GM18511 (cell line): Measurements from ENCODE around the gene ADORA1.

ENCODE experiments used
- ATAC-seq: cut with Tn5 transposase; IDR thresholded peaks from one replicate; pipeline ENCODE4 v1.9.1; 2021; ENCODE audit warnings: mild to moderate bottlenecking, moderate library complexity; ENCODE audit not compliant: unreplicated experiment

Gene ADORA1

DNA sequence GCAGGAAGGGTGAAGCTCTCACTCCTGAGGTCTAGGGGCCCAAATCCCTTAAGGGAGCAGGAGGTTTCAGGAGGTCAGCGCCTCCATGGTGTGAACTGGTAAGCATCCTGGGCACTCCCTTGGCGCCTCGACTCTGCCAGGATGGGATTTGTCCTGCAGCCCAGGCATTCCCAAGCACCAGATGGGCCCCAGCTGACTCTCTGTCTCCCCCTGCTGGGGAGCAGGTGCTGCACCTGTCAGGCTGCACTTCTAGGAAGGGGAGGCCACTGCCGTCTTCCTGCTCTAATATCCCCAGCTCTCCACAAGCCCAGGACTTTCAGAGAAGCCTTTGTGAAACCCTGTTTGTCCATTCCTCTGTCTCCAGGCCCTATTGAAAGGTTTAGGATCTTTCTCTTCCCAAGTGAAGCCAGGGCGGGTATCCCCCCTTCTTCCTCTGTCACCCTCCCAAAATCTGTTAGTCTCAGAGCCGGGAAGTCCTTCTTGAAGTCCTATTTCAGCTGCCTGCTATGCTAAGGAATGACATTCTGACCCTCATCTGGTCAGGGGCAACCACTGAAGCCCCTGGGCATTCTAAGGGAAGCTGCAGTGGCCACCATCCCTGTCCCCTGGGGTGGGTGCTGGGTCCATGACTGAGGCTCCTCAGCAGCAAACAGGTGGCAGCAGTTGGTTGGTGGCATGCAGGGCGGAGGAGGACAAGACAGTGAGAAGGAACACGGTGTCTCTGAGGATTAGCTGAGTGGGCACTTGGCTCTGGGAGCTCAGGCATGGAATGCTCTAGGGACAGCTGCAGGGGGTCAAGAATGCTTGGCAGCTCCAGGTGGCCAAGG, 44.9 kb downstream of the ADORA1 start:
- no peak for ATAC-seq

DNA sequence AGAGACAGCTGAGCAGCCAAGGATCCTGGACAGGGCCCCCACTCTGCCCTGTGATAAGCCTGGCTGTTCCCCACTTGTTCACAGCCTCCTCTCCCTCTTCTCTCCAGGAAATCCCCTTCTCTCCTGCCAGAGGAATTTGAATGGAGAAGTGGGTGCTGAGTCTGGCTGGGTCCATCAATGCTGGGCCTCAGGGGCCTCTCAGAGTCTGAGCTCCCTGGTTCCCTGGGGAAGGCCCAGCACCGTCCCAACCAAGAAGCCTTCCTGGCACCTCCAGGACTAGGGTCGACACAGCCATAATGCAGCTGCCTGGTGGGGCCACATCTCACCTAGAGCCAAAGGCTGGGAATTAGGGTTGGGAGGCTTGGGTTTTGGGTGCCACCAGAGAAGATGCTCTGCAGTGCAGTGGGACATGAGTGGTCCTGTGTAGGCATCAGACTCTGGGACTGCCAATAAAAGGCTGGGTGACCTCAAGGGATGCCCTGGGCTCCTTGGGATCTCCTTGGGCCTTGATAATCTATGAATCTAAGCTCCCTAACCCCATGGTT, 45.6 kb downstream of the ADORA1 start:
- peak; percentile 12 for ATAC-seq

DNA sequence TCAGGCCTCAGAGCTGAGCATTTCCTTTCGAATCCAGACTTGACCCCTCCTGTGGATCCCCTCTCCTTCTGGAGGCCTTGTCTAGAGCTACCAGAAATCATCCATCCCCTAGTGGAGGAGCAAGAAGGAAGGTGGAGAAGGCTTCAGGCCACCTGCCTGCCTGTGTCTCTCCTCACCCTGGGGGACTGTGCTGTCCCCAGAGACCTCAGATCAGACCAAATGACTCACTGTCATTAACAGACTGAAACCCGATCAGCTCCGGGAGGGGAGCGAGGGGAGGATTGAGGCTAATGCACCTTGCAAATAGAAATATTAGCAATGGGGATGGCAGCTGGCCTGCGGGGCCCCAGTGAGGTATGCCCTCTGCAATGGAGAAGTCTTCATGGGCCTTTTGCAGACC, 46.0 kb downstream of the ADORA1 start:
- ATAC-seq = peak; percentile 95

DNA sequence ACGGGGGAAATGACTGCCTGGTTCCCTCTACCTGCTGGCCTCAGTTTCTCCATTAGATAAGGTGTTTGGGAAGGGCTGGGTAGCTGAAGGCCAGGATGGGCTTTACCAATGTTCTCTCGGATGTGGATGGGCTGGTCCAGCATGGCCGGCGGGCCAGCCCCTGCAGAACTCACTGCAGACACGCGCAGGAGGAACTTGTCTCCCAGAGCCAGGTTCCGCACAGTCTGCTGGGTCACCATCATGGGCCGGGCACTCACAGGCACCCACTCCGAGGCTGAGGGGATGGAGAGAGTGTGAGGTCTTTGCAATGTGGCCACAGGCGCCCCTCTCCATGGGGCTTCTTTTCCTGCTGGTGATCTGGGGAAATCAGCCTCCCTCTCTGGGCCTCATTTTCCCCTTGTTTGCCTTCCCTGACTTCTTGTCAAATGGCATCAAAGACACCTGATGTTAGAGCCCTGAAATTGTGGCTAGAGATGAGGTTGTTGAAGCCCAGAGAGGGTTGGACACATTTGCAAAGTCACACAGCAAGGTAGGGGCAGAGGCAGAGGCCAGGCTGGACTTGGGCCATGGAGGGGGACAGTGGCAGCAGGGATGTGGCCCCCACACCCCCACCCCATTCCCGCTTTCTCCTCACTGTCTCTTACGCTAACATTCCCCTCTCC, 46.9 kb downstream of the ADORA1 start:
- no peak for ATAC-seq

DNA sequence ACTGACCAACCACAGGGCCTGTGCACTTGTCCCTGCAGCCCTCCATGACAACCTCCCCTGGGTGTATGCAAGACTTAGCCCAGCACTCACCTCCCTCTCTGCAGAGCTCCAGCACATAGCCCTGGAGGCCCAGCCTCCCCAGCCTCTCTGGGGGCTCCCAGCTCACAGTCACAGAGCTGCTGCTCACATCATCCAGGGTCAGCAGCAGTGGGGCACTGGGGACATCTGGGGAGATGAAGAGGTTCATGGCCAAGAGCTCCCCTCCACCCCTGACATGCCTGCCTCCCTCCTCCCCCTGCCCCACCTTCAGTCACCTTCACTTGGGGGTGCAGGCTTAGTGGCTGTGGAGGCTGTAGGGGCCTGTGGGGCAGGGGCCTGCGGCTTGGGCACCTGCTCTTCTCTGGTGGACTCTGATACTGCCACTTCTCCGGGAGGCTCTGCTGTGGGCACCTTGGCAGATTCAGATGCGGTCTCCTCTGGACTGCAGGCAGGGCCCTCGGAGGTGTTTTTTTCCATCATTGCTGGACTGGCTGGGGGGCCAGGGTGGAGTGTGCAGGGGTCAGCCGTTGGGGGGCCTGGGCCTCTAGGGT, 47.8 kb downstream of the ADORA1 start, which contains the start of gene MYBPH:
Gene MYBPH (minus strand): TSS at position 590 of the 590 bp plus-strand sequence. CDS start 71 bp downstream, at position 519.
- no peak for ATAC-seq

DNA sequence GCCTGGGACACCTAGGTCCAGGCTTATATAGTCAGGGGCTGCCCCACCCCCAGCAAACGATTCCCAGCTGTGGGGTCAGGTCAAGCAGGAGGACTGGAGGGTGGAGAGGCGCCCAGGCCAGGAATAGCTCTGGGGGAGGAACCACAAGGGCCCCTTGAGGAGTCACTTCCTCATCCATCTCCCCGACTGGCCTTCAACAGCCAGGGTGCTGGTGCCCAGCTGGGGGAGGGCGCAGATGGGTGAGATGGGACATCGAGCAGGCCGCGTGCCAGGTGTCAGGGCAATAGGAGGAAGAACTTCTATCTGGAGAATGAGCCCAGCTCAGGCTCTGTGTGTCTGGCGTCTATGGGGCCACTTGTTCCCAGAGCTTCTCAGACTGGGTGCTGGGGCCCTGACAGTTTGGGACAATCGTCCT, 48.3 kb downstream of the ADORA1 start:
- ATAC-seq = no peak

DNA sequence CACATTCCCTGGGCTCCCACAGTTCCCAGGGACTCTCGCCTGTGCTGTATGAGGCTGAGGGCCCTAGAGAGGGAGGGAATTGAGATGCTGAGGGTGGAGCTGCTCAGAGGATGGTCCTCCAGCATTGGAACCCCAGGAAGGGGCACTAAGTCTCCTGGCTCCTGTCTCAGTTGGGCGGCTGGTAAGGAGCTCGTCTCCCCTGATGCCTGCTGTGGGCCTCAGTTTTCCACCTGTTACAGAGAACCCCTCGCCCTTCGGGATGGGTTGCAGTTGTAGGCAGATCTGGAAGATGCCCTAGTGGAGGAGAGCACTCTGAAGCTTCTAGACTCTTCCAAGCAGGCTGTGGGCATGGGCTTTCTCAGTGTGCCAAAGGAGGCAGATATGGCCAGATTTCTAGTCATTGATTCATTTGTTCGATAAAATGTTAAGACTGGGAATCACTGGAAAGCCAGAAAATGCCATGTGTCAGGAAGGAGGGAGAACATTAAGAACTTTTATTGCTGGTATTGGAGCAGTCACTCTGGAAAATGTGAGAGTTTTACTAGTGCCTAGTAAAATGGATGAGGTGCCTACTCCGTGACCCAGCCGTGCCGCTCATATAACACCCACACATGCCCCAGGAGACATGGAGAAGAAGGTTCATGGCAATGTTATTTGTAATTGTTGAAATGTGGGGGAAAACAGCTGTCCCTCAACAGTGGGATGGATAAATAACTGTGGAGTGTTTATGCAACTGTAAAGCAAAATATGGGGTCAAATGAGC, 48.9 kb downstream of the ADORA1 start:
- ATAC-seq = no peak

DNA sequence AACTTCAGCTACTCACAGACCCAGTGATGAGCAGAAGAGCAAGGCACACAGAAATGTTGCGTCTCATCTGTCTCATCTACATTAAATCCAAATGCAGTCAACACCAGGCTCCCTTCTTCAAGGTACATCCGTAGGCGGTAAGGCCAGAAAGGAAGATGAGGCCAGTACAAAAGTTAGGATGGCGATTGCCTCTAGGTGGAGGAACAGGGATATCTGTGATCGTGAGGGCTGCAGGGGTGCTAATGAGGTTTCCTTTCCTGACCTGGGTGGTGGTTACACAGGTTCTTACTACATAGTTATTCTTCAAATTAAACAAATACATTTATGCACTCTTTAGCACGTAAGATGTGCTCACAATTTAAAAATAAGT, 49.5 kb downstream of the ADORA1 start:
- no peak for ATAC-seq

DNA sequence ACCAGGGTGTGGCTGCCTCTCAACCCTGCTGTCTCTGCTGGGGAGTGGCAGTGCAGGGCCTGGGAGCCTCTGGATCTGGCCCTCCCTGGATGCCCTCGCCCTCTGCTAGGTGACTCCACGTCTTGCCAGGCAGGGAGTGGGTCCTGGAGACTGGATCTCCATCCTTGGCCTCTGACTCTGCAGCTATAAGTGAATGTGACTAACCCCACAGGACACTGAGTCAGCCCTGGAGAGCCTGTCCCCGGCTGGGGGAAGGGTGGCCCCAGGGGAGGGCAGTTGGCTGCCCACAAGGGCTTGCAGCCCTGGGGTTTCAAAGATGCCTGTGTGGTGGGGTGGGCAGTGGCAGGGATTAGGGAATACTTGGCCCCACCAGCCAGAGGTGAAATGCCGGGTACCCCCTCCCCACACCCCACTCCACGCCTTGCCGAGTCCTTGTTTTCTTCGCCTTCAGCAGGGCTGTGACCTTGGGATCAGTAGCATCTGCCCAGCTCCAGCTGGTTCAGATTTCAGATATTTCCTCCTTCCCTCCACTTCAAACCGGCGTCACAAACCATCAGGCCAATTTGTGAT, 50.0 kb downstream of the ADORA1 start:
- no peak for ATAC-seq

DNA sequence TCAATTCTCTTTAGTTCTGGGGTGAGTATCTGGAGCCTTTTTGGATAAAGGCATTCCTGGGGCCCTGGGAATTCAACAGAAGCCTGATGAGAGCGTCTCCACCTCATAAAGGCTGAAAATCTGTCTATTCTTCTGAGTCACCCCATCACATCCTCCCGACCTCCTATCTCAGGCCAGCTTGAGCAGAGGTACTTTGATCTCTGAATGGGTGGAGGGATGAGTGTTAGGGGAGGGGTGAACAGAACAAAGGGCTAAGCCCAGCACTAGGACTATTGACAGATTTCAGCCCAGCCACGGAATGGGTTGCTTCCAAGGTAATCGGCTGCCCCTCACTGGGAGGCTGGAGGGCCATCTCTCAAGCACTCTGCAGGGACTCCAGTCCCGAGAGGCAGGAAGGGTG, 50.6 kb downstream of the ADORA1 start:
- ATAC-seq = no peak

DNA sequence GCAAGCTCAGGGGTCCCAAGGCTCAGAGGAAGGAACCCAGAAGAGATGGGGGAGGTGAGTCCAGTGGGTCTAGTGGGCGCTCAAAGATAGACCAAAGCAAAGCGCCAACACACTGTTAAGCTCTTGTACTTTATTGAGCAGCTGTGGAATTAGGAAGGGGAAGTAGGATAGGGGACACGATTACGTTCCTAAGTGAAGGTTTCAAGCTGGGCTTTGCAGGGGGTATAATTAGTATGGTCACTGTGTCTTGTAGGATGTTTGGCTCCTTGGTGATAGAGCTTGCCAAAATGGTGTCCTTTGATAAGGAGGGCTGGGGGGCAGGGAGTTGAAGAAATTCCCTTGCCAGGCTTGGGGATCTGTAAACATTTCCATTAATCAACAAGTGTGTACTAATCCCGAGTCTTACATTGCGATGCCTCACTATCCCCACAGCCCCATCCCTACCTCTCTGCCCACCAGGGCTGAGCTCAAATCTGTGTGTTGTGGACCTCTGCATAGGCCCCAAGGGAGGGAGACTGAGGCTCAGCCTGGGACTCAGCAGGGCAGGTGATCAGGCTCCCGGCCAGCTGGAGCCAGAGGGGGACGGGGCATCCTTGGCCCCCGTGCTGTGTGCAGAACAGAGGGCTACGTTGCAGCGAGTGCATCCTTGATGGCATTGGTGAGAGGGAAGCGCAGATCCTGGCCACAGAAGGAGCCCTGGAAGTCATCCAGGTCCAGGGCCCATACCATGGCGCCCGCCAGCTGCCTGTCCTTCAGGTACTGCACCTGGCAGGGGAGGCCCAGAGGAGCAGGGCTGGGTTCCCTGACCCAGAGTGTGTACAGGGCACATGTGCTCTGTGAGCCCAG, 51.5 kb downstream of the ADORA1 start:
- ATAC-seq = no peak

DNA sequence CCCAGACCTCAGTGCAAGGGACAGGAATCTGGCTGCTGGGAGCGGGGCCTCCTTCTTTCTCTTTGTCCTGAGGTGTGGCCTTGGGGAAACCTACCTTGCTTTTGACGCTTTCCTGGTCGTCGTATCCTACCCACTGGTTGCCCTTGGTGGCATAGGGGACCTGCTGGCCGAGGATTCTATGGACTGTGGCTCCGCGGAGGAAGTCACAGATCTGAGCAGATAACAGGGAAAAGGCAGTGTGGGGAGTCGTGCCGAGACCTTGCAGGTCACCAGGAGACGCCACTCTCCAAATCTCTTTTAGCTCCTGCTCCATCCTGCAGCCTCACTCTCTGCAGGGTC, 52.1 kb downstream of the ADORA1 start:
- no peak for ATAC-seq

DNA sequence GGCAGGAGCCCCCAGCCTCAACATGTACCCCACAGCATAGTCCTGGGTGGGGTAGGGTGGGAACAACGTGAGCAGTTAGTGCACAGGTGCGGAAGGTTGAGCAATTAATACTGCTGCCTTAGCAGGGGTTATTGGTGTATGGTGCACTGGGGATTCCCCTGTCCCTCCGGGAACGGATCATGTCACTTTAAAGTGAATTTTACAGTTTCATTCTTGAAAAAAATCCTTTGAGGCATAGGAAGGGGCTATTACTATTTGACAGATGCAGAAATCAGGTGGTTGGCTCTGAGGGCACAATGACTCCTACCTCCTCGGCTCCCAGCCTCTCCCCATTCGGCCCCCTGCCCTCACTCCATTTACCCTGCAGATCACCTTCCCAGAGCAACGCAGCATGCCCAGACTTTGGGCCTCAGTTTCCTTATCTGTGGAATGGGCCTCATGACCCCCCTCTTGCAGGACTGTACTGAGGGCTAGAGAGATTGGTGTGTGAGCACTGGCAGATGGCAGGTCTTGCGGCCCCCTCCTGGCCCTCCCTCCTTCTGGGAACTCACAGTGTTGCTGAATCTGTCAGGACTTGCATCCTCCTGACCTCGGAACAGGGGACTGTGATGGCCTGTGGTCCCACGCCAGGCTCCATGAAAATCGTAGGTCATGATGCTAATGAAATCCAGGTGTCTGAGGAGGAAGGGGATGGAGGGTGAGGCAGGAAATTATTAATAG, 53.2 kb downstream of the ADORA1 start:
- no peak for ATAC-seq

DNA sequence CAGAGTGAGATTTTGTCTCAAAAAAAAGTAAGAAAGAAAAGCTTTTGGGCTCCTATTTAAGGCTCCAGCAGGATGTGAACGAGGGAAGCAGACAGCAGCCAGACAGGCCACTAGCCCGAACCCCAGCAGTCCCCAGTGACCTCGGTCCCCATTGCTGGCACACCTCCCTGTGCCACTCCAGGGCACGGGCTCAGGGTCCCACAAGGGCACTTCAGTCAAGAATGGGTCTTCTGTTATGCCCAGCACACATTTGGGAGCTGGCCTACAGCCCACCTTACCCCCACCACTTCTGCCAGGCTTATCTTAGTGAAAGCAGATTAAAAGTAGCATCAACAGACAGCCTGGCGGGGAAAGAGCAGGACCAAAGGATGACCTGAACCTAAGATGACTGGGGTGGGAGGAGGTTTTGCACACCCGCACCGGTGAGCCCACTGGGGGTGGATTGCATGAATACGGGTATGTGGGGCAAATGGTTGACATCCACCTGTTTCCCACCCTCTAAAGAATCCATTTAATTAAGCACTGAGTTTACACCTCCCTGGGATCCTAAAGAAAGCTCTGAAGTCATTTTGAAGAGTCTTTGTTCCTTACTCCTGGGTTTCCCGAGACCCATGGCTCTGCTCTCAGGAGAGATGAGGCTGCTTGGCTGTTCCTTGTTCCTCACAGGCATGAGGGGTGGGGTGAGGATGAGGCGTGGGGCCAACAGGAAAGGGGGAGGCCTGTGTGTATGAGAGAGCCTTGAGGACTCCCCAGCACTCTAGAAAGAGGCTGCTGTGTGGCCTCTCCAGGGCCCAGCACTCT, 54.3 kb downstream of the ADORA1 start:
- no peak for ATAC-seq

DNA sequence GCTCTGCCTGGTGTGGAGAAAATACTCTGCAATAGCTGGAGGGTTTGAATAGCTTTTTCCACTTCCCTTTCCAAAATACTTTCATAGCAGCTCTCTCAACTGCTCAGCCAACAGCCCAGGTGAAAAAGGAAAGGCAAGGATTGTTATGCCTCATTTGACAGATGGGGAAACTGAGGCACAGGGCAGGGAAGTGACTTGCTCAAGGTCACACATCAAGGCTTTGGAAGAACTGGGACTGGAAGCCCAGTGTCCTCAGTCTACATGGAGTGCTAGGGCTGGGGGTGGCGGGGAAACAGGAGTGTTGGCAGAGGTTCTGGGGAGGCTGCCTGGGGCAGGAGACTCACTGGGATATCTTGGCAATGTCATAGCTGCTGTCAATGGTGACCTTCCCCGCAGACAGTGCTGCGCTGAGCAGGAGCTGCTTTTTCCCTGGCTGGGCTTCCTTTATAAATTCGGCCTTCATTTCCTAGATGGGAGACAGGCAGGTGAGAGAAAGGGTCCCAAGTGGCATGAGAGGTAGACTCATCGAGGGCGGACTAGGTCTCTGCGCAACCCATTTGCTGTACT, 54.9 kb downstream of the ADORA1 start:
- ATAC-seq = no peak

DNA sequence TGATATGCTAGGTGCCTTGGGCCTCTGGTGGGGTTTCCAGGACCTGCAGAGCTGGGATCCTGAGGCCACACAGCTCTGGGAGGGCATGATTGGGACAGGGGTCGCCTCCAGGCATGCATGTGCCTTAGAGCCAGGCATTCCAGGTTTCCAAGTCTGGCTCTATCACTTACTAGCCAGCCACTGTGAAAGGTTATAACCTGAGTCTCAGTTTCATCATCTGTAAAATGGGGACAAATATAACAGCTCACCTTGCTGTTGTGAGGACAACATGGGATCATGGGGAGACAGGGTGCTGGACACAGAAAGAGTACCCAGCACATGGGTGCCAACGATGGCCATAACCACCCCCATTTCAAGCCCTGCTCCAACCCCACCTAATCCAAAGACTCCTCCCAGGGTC, 56.3 kb downstream of the ADORA1 start:
- ATAC-seq = no peak

DNA sequence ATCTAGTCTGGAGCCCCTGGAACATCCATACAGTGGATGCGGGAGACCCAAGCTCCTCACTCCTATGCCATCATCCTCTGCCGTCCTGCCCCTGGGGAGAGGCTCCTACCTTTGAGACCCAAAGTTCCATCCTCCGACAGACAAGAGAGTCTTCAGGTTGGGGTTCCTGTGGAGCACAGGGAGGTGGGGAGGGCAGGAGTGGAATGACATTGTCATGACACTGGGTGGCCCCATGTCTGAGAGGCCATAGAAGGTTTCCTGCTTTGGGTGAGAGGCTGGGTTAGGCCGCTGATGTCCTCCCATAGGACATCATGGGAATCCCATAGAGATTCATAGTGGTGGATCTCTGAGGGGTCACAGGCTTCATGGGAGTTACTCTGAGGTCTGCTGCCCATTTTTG, 56.9 kb downstream of the ADORA1 start:
- ATAC-seq = no peak

DNA sequence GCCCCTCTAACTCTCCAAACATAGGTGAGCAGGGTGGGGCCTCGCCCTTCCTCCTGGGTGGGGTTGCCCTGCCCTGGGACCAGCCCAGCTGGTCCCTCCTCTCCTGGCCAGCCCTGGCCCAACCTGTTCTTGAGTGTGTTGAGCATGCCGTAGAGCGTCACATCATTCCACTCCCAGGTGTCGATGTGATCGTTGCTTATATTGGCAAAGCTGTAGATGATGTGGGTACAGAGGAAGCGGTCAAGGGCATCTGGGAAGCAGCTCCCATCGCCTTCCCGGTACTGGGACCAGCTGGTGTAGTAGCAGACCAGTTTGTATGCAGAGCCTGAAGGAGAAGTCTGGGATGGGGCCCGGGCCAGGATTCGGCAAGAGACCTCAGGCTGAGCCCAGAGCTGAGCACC, 57.5 kb downstream of the ADORA1 start:
- no peak for ATAC-seq
